Activated gamma-delta T cell (primary cell): ENCODE measurements around the gene ARL15.

Source experiments
- DNase-seq: peaks from one replicate; lab custom pipeline; 2025; lab: John Stamatoyannopoulos, UW

ARL15 gene

GRCh38 chr5:54315736-54316528 is 5.6 kb upstream of the ARL15 start:
- DNase-seq: no peak

GRCh38 chr5:54313311-54314270 is 3.2 kb upstream of the ARL15 start:
- no peak for DNase-seq

- no peak for DNase-seq
Measured at GRCh38 chr5:54312499-54312898, 2.1 kb upstream of the ARL15 start.

GRCh38 chr5:54311176-54311677 is 854 bp upstream of the ARL15 start:
- DNase-seq: no peak

GRCh38 chr5:54309691-54310432 is 511 bp downstream of the ARL15 start:
- DNase-seq: peak; percentile 32

GRCh38 chr5:54309276-54309675 is 1.1 kb downstream of the ARL15 start:
- no peak for DNase-seq

- DNase-seq: no peak
Measured at GRCh38 chr5:54307583-54307982, 2.8 kb downstream of the ARL15 start.

- no peak for DNase-seq
Measured at GRCh38 chr5:54306893-54307292, 3.5 kb downstream of the ARL15 start.

GRCh38 chr5:54305737-54306136 is 4.6 kb downstream of the ARL15 start:
- DNase-seq: no peak

GRCh38 chr5:54304040-54304439 is 6.3 kb downstream of the ARL15 start:
- no peak for DNase-seq

- DNase-seq: no peak
Measured at GRCh38 chr5:54302267-54302687, 8.1 kb downstream of the ARL15 start.

GRCh38 chr5:54301849-54302248 is 8.5 kb downstream of the ARL15 start:
- DNase-seq: no peak

- DNase-seq: no peak
Measured at GRCh38 chr5:54301220-54301619, 9.2 kb downstream of the ARL15 start.

GRCh38 chr5:54298947-54299346 is 11.4 kb downstream of the ARL15 start:
- no peak for DNase-seq

- DNase-seq: no peak
Measured at GRCh38 chr5:54296386-54296785, 14.0 kb downstream of the ARL15 start.

- DNase-seq: no peak
Measured at GRCh38 chr5:54295651-54296276, 14.6 kb downstream of the ARL15 start.

GRCh38 chr5:54294097-54294667 is 16.2 kb downstream of the ARL15 start:
- DNase-seq: no peak

- DNase-seq: no peak
Measured at GRCh38 chr5:54292866-54293265, 17.5 kb downstream of the ARL15 start.

GRCh38 chr5:54291498-54291897 is 18.9 kb downstream of the ARL15 start:
- DNase-seq: no peak

GRCh38 chr5:54289769-54290168 is 20.6 kb downstream of the ARL15 start:
- DNase-seq: no peak

- no peak for DNase-seq
Measured at GRCh38 chr5:54288568-54289217, 21.7 kb downstream of the ARL15 start.
